Posterior cingulate gyrus (tissue), 11 donors: ENCODE data around the gene DIPK1C.

Experiments used
- DNase-seq, 10 donors: peaks; one replicate each; pipeline versions ENCODE4 v3.0.0 to v3.0.0-alpha.2; 2020 to 2021; ENCODE audit warnings: mixed read lengths in 3 of 10
- intact Hi-C: fragments of 100-400 bp; cut with DNase I; formaldehyde crosslinking; loops from one replicate; pipeline ENCODE4 v1.15.1; 2023

DIPK1C gene

GRCh38 chr18:74396171-74397169, 60.6 kb downstream of the DIPK1C start:
- DNase-seq = no peak
- intact Hi-C loops = no loop called here

- intact Hi-C loops = no loop called here
- no peak for DNase-seq
Measured at GRCh38 chr18:74395648-74396154, 61.4 kb downstream of the DIPK1C start.

GRCh38 chr18:74395006-74395405, 62.1 kb downstream of the DIPK1C start:
- DNase-seq = no peak
- intact Hi-C loops = no loop called here

GRCh38 chr18:74392323-74392722, 64.8 kb downstream of the DIPK1C start:
- intact Hi-C loops = no loop called here
- DNase-seq = no peak

- no peak for DNase-seq
- intact Hi-C loops = no loop called here
Measured at GRCh38 chr18:74390900-74391299, 66.2 kb downstream of the DIPK1C start.

GRCh38 chr18:74389991-74390390, 67.1 kb downstream of the DIPK1C start:
- intact Hi-C loops = no loop called here
- peak in 1 of 10 donors; percentile 76 for DNase-seq

- DNase-seq = no peak
- intact Hi-C loops = no loop called here
Measured at GRCh38 chr18:74389171-74389927, 67.8 kb downstream of the DIPK1C start.

GRCh38 chr18:74388227-74388626, 68.9 kb downstream of the DIPK1C start:
- DNase-seq = no peak
- intact Hi-C loops = no loop called here

- DNase-seq = no peak
- intact Hi-C loops = no loop called here
Measured at GRCh38 chr18:74387383-74387782, 69.7 kb downstream of the DIPK1C start.
